HepG2 (cell line): ENCODE measurements around the gene SAP25. TPM values are rescaled to one million over a fixed set of nuclear protein-coding genes. Genes with fewer than 3 reads are reported as not detected.
A peak's percentile ranks its signal among the peaks of the same experiment; 100 is the strongest.

Experiments
- AHR ChIP-seq: IDR thresholded peaks from 2 replicates; pipeline ENCODE4 v1.6.1; 2018; ENCODE audit warnings: missing genetic modification reagents, missing compliant biosample characterization
- DNMT1 ChIP-seq: sonication (generic); formaldehyde crosslinking; IDR thresholded peaks from 2 replicates; pipeline ENCODE4 v1.5.1; 2020; ENCODE audit warnings: mild to moderate bottlenecking, missing genetic modification reagents
- ELF1 ChIP-seq: sonication (generic); formaldehyde crosslinking; IDR thresholded peaks from 2 replicates; pipeline ENCODE4 v1.4.0; 2020; ENCODE audit warnings: missing genetic modification reagents
- FOXC1 ChIP-seq: sonication (generic); formaldehyde crosslinking; IDR thresholded peaks from 2 replicates; pipeline ENCODE4 v1.8.0; 2022; ENCODE audit warnings: mild to moderate bottlenecking, missing genetic modification reagents, borderline replicate concordance
- HNRNPL ChIP-seq: fragments of 200-400 bp; formaldehyde crosslinking; IDR thresholded peaks from 2 replicates; pipeline ENCODE4 v1.6.1; 2017; ENCODE audit warnings: mild to moderate bottlenecking, low read depth, low read length
- KDM2A ChIP-seq: sonication (generic); formaldehyde crosslinking; IDR thresholded peaks from 2 replicates; pipeline ENCODE4 v1.4.0; 2020; ENCODE audit warnings: low read depth, missing genetic modification reagents, borderline replicate concordance
- LRRFIP1 ChIP-seq: sonication (generic); formaldehyde crosslinking; conservative IDR thresholded peaks from 2 replicates; pipeline ENCODE4 v1.4.0; 2020; ENCODE audit warnings: missing genetic modification reagents
- MAFK ChIP-seq, 2 experiments: IDR thresholded peaks in 1 of 2; conservative IDR thresholded peaks in 1 of 2; 2 replicates each; pipeline ENCODE4 v1.6.1; 2011; ENCODE audit warnings: improper control_type of control experiment in 2 of 2, low read length in 2 of 2
- MEF2D ChIP-seq: sonication (generic); formaldehyde crosslinking; IDR thresholded peaks from 2 replicates; pipeline ENCODE4 v1.5.1; 2020; ENCODE audit warnings: mild to moderate bottlenecking, missing genetic modification reagents
- SP2 ChIP-seq: sonication (generic); formaldehyde crosslinking; IDR thresholded peaks from 2 replicates; pipeline ENCODE4 v1.5.1; 2020; ENCODE audit warnings: mild to moderate bottlenecking, missing genetic modification reagents
- TFDP2 ChIP-seq: sonication (generic); formaldehyde crosslinking; IDR thresholded peaks from 2 replicates; pipeline ENCODE4 v1.4.0; 2020; ENCODE audit warnings: missing genetic modification reagents
- ZBTB46 ChIP-seq: sonication (generic); formaldehyde crosslinking; IDR thresholded peaks from 2 replicates; pipeline ENCODE4 v1.4.0; 2020; ENCODE audit warnings: mild to moderate bottlenecking, missing genetic modification reagents, borderline replicate concordance
- ZFP36 ChIP-seq: fragments of 150-350 bp; IDR thresholded peaks from 2 replicates; pipeline ENCODE4 v1.6.1; 2018; ENCODE audit warnings: borderline replicate concordance, low read length, low read depth; ENCODE audit not compliant: partially characterized antibody
- ZNF20 ChIP-seq: sonication (generic); formaldehyde crosslinking; IDR thresholded peaks from 2 replicates; pipeline ENCODE4 v1.4.0; 2020; ENCODE audit warnings: mild to moderate bottlenecking, moderate library complexity, missing genetic modification reagents
- ZNF34 ChIP-seq: sonication (generic); formaldehyde crosslinking; IDR thresholded peaks from 2 replicates; pipeline ENCODE4 v1.4.0; 2020; ENCODE audit warnings: mild to moderate bottlenecking, missing genetic modification reagents, borderline replicate concordance
- ZNF572 ChIP-seq: sonication (generic); formaldehyde crosslinking; IDR thresholded peaks from 2 replicates; pipeline ENCODE4 v1.5.1; 2020; ENCODE audit warnings: mild to moderate bottlenecking, missing genetic modification reagents
- ZNF607 ChIP-seq: sonication (generic); formaldehyde crosslinking; IDR thresholded peaks from 2 replicates; pipeline ENCODE4 v1.5.1; 2020; ENCODE audit warnings: missing genetic modification reagents, mild to moderate bottlenecking, borderline replicate concordance
- ZNF670 ChIP-seq: sonication (generic); formaldehyde crosslinking; IDR thresholded peaks from 2 replicates; pipeline ENCODE4 v1.8.0; 2022; ENCODE audit warnings: mild to moderate bottlenecking, missing genetic modification reagents, borderline replicate concordance
- ZNF7 ChIP-seq: IDR thresholded peaks from 2 replicates; pipeline ENCODE4 v1.6.1; 2016; ENCODE audit warnings: missing biosample characterization, missing genetic modification reagents
- ZNF749 ChIP-seq: sonication (generic); formaldehyde crosslinking; IDR thresholded peaks from 2 replicates; pipeline ENCODE4 v1.8.0; 2022; ENCODE audit warnings: mild to moderate bottlenecking, missing genetic modification reagents, moderate library complexity, borderline replicate concordance
- ZNF761 ChIP-seq: sonication (generic); formaldehyde crosslinking; conservative IDR thresholded peaks from 2 replicates; pipeline ENCODE4 v1.4.0; 2020; ENCODE audit warnings: mild to moderate bottlenecking, missing genetic modification reagents
- ZNF773 ChIP-seq: sonication (generic); formaldehyde crosslinking; IDR thresholded peaks from 2 replicates; pipeline ENCODE4 v1.4.0; 2020; ENCODE audit warnings: missing genetic modification reagents, borderline replicate concordance
- ZNF878 ChIP-seq: sonication (generic); formaldehyde crosslinking; IDR thresholded peaks from 2 replicates; pipeline ENCODE4 v1.8.1; 2023; ENCODE audit warnings: mild to moderate bottlenecking, missing genetic modification reagents, moderate library complexity
- polyA plus RNA-seq, 8 experiments: library from polyadenylated mRNA; depleted of rRNA in 3 of 8; stranded (reverse) in 7 of 8; unstranded in 1 of 8; fragments of >200 nt; fragmentation: Illumina TruSeq in 4 of 8; extraction: Trizol in 4 of 8; gene quantifications; 2 replicates each; pipeline versions ENCODE4 v1.2.1 to v1.2.3, GENCODE V29; 2011 to 2016; ENCODE audit warnings: low read depth in 4 of 8, missing spikeins in 1 of 8, mixed read lengths in 1 of 8; ENCODE audit not compliant: insufficient read depth in 1 of 8
- total RNA-seq, 5 experiments: library from RNA; depleted of rRNA; stranded (reverse); fragments of >200 nt; fragmentation: Illumina TruSeq; extraction: Trizol; gene quantifications; 2 replicates each; pipeline ENCODE4 v1.2.3, GENCODE V29; 2016; ENCODE audit warnings: low read depth in 1 of 5

SAP25 gene
- total and polyA plus RNA-seq, 2 of the 13 experiments (the other 11 are each of a cell fraction or from before 2014, with no cell fraction given), result 0.15 to 0.20 TPM

- TF ChIP-seq LRRFIP1 (CRISPR knock-in tag) (no peak), ZNF773 (CRISPR knock-in tag) (no peak), ZNF761 (CRISPR knock-in tag) (no peak), ELF1 (CRISPR knock-in tag) (0 out of 2 replicates have a peak, but pooled peaks have one; percentile 12), AHR (no peak), MEF2D (0 out of 2 replicates have a peak, but pooled peaks have one; percentile 11), ZNF670 (CRISPR knock-in tag) (0 out of 2 replicates have a peak, but pooled peaks have one; percentile 47), ZNF7 (CRISPR knock-in tag) (no peak), SP2 (CRISPR knock-in tag) (0 out of 2 replicates have a peak, but pooled peaks have one; percentile 46), ZNF34 (CRISPR knock-in tag) (0 out of 2 replicates have a peak, but pooled peaks have one; percentile 15), ZNF572 (CRISPR knock-in tag) (peak; percentile 91), MAFK (conservative IDR thresholded peaks at IDR 0.05 in 1 of 2, IDR thresholded peaks at IDR 0.05 in 1 of 2; ENCODE audit: low read length in 2 of 2) (no peak), ZNF20 (no peak), KDM2A (CRISPR knock-in tag) (no peak; the same call in 1 of the 2 replicates), DNMT1 (CRISPR knock-in tag) (0 out of 2 replicates have a peak, but pooled peaks have one; percentile 13), HNRNPL (0 out of 2 replicates have a peak, but pooled peaks have one; percentile 41), ZFP36 (no peak), ZNF749 (CRISPR knock-in tag) (no peak), ZNF607 (CRISPR knock-in tag) (peak; percentile 82), ZNF878 (CRISPR knock-in tag) (no peak), TFDP2 (CRISPR knock-in tag) (no peak), ZBTB46 (CRISPR knock-in tag) (no peak), FOXC1 (CRISPR knock-in tag) (no peak)
These were observed 6.5 kb downstream of the SAP25 start (continued) for GRCh38 chr7:100567031-100567730.
